HEK293 (cell line): ENCODE data around the gene NOG.

Experiments used
- CTCF ChIA-PET: fragments of 350-600 bp; formaldehyde crosslinking; extraction: SDS; loops from one replicate; lab custom pipeline; 2021; ENCODE audit warnings: antibody characterized with exemption; lab: Yijun Ruan, JAX
- POLR2A ChIA-PET: fragments of 300-600 bp; formaldehyde crosslinking; extraction: SDS; loops from one replicate; lab custom pipeline; 2020; ENCODE audit warnings: antibody characterized with exemption, inconsistent platforms; lab: Yijun Ruan, JAX
- H3K27ac ChIP-seq: fragments of 200-500 bp; sonication (Bioruptor generic); 2 replicates; pipeline ENCODE4 v1.5.1; 2014; ENCODE audit warnings: low read depth, low read length, control low read depth, inconsistent platforms; ENCODE audit errors: extremely low read depth
- H3K36me3 ChIP-seq, 2 experiments: fragments of 200-500 bp in 1 of 2; sonication (Bioruptor generic) in 1 of 2; 1 replicate in 1 of 2; 2 replicates in 1 of 2; pipeline ENCODE4 v1.5.1; 2014 to 2017; ENCODE audit warnings: inconsistent platforms in 2 of 2, low read length in 2 of 2; ENCODE audit not compliant: control insufficient read depth in 2 of 2, insufficient read depth in 1 of 2
- H3K4me1 ChIP-seq: fragments of 200-500 bp; sonication (Bioruptor generic); 2 replicates; pipeline ENCODE4 v1.5.1; 2014; ENCODE audit warnings: mild to moderate bottlenecking, low read length, inconsistent platforms; ENCODE audit not compliant: control insufficient read depth, insufficient read depth
- H3K4me3 ChIP-seq: 2 replicates; pipeline ENCODE4 v1.5.1; 2011; ENCODE audit warnings: low read depth, mild to moderate bottlenecking, control low read depth, low read length, moderate library complexity
- H3K9me3 ChIP-seq: fragments of 200-500 bp; sonication (Bioruptor generic); 2 replicates; pipeline ENCODE4 v1.5.1; 2014; ENCODE audit warnings: low read depth, low read length, inconsistent platforms; ENCODE audit not compliant: control insufficient read depth, insufficient read depth
- CTCF ChIP-seq: fragments of 450-650 bp; formaldehyde crosslinking; IDR thresholded peaks from 2 replicates; pipeline ENCODE4 v1.5.1; 2016; ENCODE audit warnings: missing biosample characterization, missing genetic modification characterization
- HOXC10 ChIP-seq: sonication (generic); formaldehyde crosslinking; IDR thresholded peaks from 2 replicates; pipeline ENCODE4 v1.8.1; 2023; ENCODE audit warnings: mild to moderate bottlenecking, missing genetic modification reagents
- IKZF3 ChIP-seq: fragments of 450-650 bp; IDR thresholded peaks from 2 replicates; pipeline ENCODE4 v1.5.0; 2018; ENCODE audit warnings: missing biosample characterization, mild to moderate bottlenecking, missing genetic modification characterization, moderate library complexity
- SCRT1 ChIP-seq: fragments of 450-650 bp; formaldehyde crosslinking; IDR thresholded peaks from 2 replicates; pipeline ENCODE4 v1.5.1; 2016; ENCODE audit warnings: missing biosample characterization, missing genetic modification characterization, borderline replicate concordance
- ZBTB21 ChIP-seq: fragments of 450-650 bp; formaldehyde crosslinking; IDR thresholded peaks from 2 replicates; pipeline ENCODE4 v1.5.1; 2017; ENCODE audit warnings: missing biosample characterization, missing genetic modification characterization
- ZBTB26 ChIP-seq: fragments of 450-650 bp; formaldehyde crosslinking; optimal IDR thresholded peaks from 2 replicates; pipeline ENCODE3; 2016; ENCODE audit warnings: missing biosample characterization, mild to moderate bottlenecking, missing genetic modification characterization
- ZEB2 ChIP-seq: fragments of 450-650 bp; formaldehyde crosslinking; IDR thresholded peaks from 2 replicates; pipeline ENCODE4 v1.5.1; 2016; ENCODE audit warnings: missing biosample characterization, missing genetic modification characterization
- ZFP41 ChIP-seq: fragments of 450-650 bp; formaldehyde crosslinking; IDR thresholded peaks from 2 replicates; pipeline ENCODE4 v1.5.1; 2016; ENCODE audit warnings: missing biosample characterization, missing genetic modification characterization, borderline replicate concordance
- ZFP69B ChIP-seq: fragments of 450-650 bp; formaldehyde crosslinking; IDR thresholded peaks from 2 replicates; pipeline ENCODE4 v1.5.1; 2016; ENCODE audit warnings: missing biosample characterization, missing genetic modification characterization
- ZNF10 ChIP-seq: fragments of 450-650 bp; formaldehyde crosslinking; IDR thresholded peaks from 2 replicates; pipeline ENCODE4 v1.5.1; 2017; ENCODE audit warnings: missing biosample characterization, missing genetic modification characterization
- ZNF112 ChIP-seq: fragments of 450-650 bp; formaldehyde crosslinking; IDR thresholded peaks from 2 replicates; pipeline ENCODE4 v1.5.0; 2017; ENCODE audit warnings: missing biosample characterization, missing genetic modification characterization
- ZNF121 ChIP-seq: fragments of 450-650 bp; formaldehyde crosslinking; IDR thresholded peaks from 2 replicates; pipeline ENCODE4 v1.5.1; 2016; ENCODE audit warnings: missing biosample characterization, missing genetic modification characterization
- ZNF184 ChIP-seq: fragments of 450-650 bp; IDR thresholded peaks from 2 replicates; pipeline ENCODE4 v1.5.1; 2018; ENCODE audit warnings: missing biosample characterization, mild to moderate bottlenecking, missing genetic modification characterization
- ZNF211 ChIP-seq: fragments of 450-650 bp; formaldehyde crosslinking; IDR thresholded peaks from 2 replicates; pipeline ENCODE4 v1.5.1; 2016; ENCODE audit warnings: low read depth, missing biosample characterization, missing genetic modification characterization
- ZNF214 ChIP-seq: fragments of 450-650 bp; formaldehyde crosslinking; IDR thresholded peaks from 2 replicates; pipeline ENCODE4 v1.5.1; 2017; ENCODE audit warnings: missing biosample characterization, mild to moderate bottlenecking, missing genetic modification characterization, borderline replicate concordance
- ZNF223 ChIP-seq: fragments of 450-650 bp; formaldehyde crosslinking; IDR thresholded peaks from 2 replicates; pipeline ENCODE4 v1.5.1; 2016; ENCODE audit warnings: missing biosample characterization, missing genetic modification characterization
- ZNF350 ChIP-seq: fragments of 450-650 bp; formaldehyde crosslinking; IDR thresholded peaks from 2 replicates; pipeline ENCODE4 v1.5.0; 2017; ENCODE audit warnings: missing biosample characterization, mild to moderate bottlenecking, missing genetic modification characterization
- ZNF529 ChIP-seq: fragments of 450-650 bp; formaldehyde crosslinking; IDR thresholded peaks from 2 replicates; pipeline ENCODE4 v1.5.1; 2017; ENCODE audit warnings: missing genetic modification characterization, missing biosample characterization; ENCODE audit not compliant: insufficient replicate concordance
- ZNF555 ChIP-seq: fragments of 450-650 bp; formaldehyde crosslinking; conservative IDR thresholded peaks from 2 replicates; pipeline ENCODE4 v1.5.1; 2017; ENCODE audit warnings: missing biosample characterization, mild to moderate bottlenecking, missing genetic modification characterization, inconsistent platforms
- ZNF558 ChIP-seq: fragments of 450-650 bp; formaldehyde crosslinking; IDR thresholded peaks from 2 replicates; pipeline ENCODE4 v1.5.1; 2016; ENCODE audit warnings: missing biosample characterization, missing genetic modification characterization
- ZNF624 ChIP-seq: fragments of 450-650 bp; formaldehyde crosslinking; IDR thresholded peaks from 2 replicates; pipeline ENCODE4 v1.5.1; 2017; ENCODE audit warnings: missing biosample characterization, missing genetic modification characterization
- ZNF843 ChIP-seq: fragments of 450-650 bp; formaldehyde crosslinking; IDR thresholded peaks from 2 replicates; pipeline ENCODE4 v1.5.1; 2016; ENCODE audit warnings: missing biosample characterization, missing genetic modification characterization
- ZSCAN23 ChIP-seq: fragments of 450-650 bp; formaldehyde crosslinking; IDR thresholded peaks from 2 replicates; pipeline ENCODE4 v1.5.1; 2016; ENCODE audit warnings: missing biosample characterization, missing genetic modification characterization

The NOG gene

GRCh38 chr17:56599566-56599965 lies 6.1 kb downstream of the NOG start:
- Histone ChIP-seq H3K4me1 (peaks cover 22% of the 10 kb centered on the region), H3K27ac (no peak overlapping the region), H3K9me3 (no peaks in the 10 kb centered on the region), H3K4me3 (no peak overlapping the region), H3K36me3 (no peaks in the 10 kb centered on the region)
- ChIA-PET POLR2A (interaction anchor here (1.1 to 1.4 kb wide), 2 partner anchors 100 to 314 kb away, joined by 3 to 5 read pairs; partner anchors contain the start of gene TRIM25), CTCF (interaction anchor here (0.7 to 2.6 kb wide), 7 partner anchors 10 to 116 kb away, joined by 3 to 9 read pairs (median 4); no protein-coding TSS in a partner anchor)
- no peak for TF ChIP-seq ZEB2
- no peak for TF ChIP-seq ZBTB21 (tag by site-specific recombination)
- no peak for TF ChIP-seq ZNF350 (tag by site-specific recombination)
- no peak for TF ChIP-seq ZSCAN23
- TF ChIP-seq ZNF112 (tag by site-specific recombination) = no peak
- no peak for TF ChIP-seq ZNF10 (tag by site-specific recombination)
- TF ChIP-seq ZFP69B (tag by site-specific recombination) = no peak
- no peak for TF ChIP-seq IKZF3 (tag by site-specific recombination)

GRCh38 chr17:56600256-56600655 lies 6.8 kb downstream of the NOG start:
- POLR2A ChIA-PET = no interaction called here
- Histone ChIP-seq H3K36me3 (no peaks in the 10 kb centered on the region), H3K4me3 (no peak overlapping the region), H3K27ac (no peak overlapping the region), H3K4me1 (peaks cover 18% of the 10 kb centered on the region), H3K9me3 (no peaks in the 10 kb centered on the region)
- TF ChIP-seq ZNF555 (tag by site-specific recombination) (no peak), ZNF843 (no peak), CTCF (tag by site-specific recombination) (no peak), ZFP41 (tag by site-specific recombination) (no peak), ZNF214 (tag by site-specific recombination) (no peak), ZNF121 (tag by site-specific recombination) (no peak)
- CTCF ChIA-PET = interaction anchor here (0.6 to 2.6 kb wide), 4 partner anchors 30 to 116 kb away, joined by 3 to 9 read pairs (median 6); no protein-coding TSS in a partner anchor

- no peak overlapping the region for H3K4me3 ChIP-seq
- TF ChIP-seq ZNF624 (tag by site-specific recombination) (no peak), ZFP41 (tag by site-specific recombination) (no peak), ZNF350 (tag by site-specific recombination) (no peak)
- ChIA-PET CTCF (interaction anchor here (1.1 to 2.4 kb wide), 5 partner anchors 25 to 178 kb away, joined by 3 to 11 read pairs (median 3); no protein-coding TSS in a partner anchor), POLR2A (no interaction called here)
- no peaks in the 10 kb centered on the region for H3K9me3 ChIP-seq
- no peak overlapping the region for H3K27ac ChIP-seq
- H3K4me1 ChIP-seq = peaks cover 15% of the 10 kb centered on the region
- H3K36me3 ChIP-seq = no peaks in the 10 kb centered on the region
These were observed 8.1 kb downstream of the NOG start for GRCh38 chr17:56601591-56601990.

GRCh38 chr17:56602292-56603130 lies 9.0 kb downstream of the NOG start:
- POLR2A ChIA-PET = interaction anchor here (0.5 to 1.0 kb wide), 2 partner anchors 9 to 311 kb away, joined by 4 read pairs; partner anchors contain the start of genes NOG and TRIM25

More at GRCh38 chr17:56602292-56603130, 9.0 kb downstream of the NOG start:
- Histone ChIP-seq H3K36me3 (no peaks in the 10 kb centered on the region), H3K4me1 (peaks cover 12% of the 10 kb centered on the region), H3K27ac (no peak overlapping the region), H3K4me3 (no peak overlapping the region), H3K9me3 (no peaks in the 10 kb centered on the region)
- no peak for TF ChIP-seq SCRT1
- TF ChIP-seq ZNF529 (tag by site-specific recombination) = no peak
- no peak for TF ChIP-seq ZNF211
- TF ChIP-seq ZNF184 (tag by site-specific recombination) = no peak
- TF ChIP-seq ZNF558 = no peak
- no peak for TF ChIP-seq HOXC10 (CRISPR knock-in tag)
- TF ChIP-seq ZBTB26 = no peak
- TF ChIP-seq ZFP69B (tag by site-specific recombination) = no peak
- TF ChIP-seq ZNF223 (tag by site-specific recombination) = no peak
- CTCF ChIA-PET = interaction anchor here (1.0 to 2.4 kb wide), 7 partner anchors 10 to 832 kb away, joined by 3 to 11 read pairs (median 3); no protein-coding TSS in a partner anchor
